Measurements from ENCODE around the gene GTF2A2. TPM values are rescaled to one million over a fixed set of nuclear protein-coding genes. Genes with fewer than 3 reads are reported as not detected.
"Not testable (repeated sequence)": the region's sequence is repeated elsewhere in the genome, so short reads cannot be mapped to it uniquely, and the experiment has no call there.

The GTF2A2 gene
- total and polyA plus RNA-seq, 8 donors, result 1.2 to 82.9 (median 26.5) TPM

- intact Hi-C loops (cut with DNase I; ENCODE audit: low total_unique reads), result no loop called here
- TF ChIP-seq POLR2A (IDR thresholded peaks at IDR 0.05) (no peak), EP300 (IDR thresholded peaks at IDR 0.05) (no peak), CTCF (IDR thresholded peaks at IDR 0.05) (no peak), POLR2AphosphoS5 (IDR thresholded peaks at IDR 0.05) (no peak)
Observed at GRCh38 chr15:59701880-59702279, 44.6 kb upstream of the GTF2A2 start.

GRCh38 chr15:59699810-59700431, 42.6 kb upstream of the GTF2A2 start:
- intact Hi-C loops (cut with DNase I; ENCODE audit: low total_unique reads), result no loop called here
- WGBS, 5 donors, result 51 to 79% (median 52%) methylated on average over 4 of the region's 4 CpGs
- Histone ChIP-seq H3K36me3 (no peaks in the 10 kb centered on the region), H3K27me3 (no peaks in the 10 kb centered on the region), H3K27ac (no peak overlapping the region), H3K4me1 (no peaks in the 10 kb centered on the region), H3K9me3 (no peaks in the 10 kb centered on the region), H3K4me3 (no peak overlapping the region)
- DNase-seq, result no peak
- TF ChIP-seq CTCF (IDR thresholded peaks at IDR 0.05) (no peak), POLR2AphosphoS5 (IDR thresholded peaks at IDR 0.05) (no peak), EP300 (IDR thresholded peaks at IDR 0.05) (no peak), POLR2A (IDR thresholded peaks at IDR 0.05) (no peak)

More at GRCh38 chr15:59701880-59702279, 44.6 kb upstream of the GTF2A2 start:
- DNase-seq, result no peak
- Histone ChIP-seq H3K27me3 (no peaks in the 10 kb centered on the region), H3K4me3 (no peak overlapping the region), H3K4me1 (no peaks in the 10 kb centered on the region), H3K36me3 (no peaks in the 10 kb centered on the region), H3K27ac (no peak overlapping the region), H3K9me3 (no peaks in the 10 kb centered on the region)
- WGBS, 5 donors, result 74 to 89% (median 80%) methylated on average over 4 of the region's 4 CpGs

GRCh38 chr15:59698065-59698464, 40.8 kb upstream of the GTF2A2 start:
- DNase-seq; H3K4me1 ChIP-seq; intact Hi-C loops (cut with DNase I; ENCODE audit: low total_unique reads); H3K27ac ChIP-seq; H3K36me3 ChIP-seq; H3K27me3 ChIP-seq; H3K9me3 ChIP-seq; H3K4me3 ChIP-seq: not testable (repeated sequence)
- 76 to 88% (median 86%) methylated on average over 4 of the region's 4 CpGs for WGBS, 5 donors

GRCh38 chr15:59696332-59696731, 39.0 kb upstream of the GTF2A2 start:
- TF ChIP-seq CTCF (IDR thresholded peaks at IDR 0.05), result no peak
- no peak for TF ChIP-seq EP300 (IDR thresholded peaks at IDR 0.05)
- peak in 2 of 3 donors; percentile 32 to 67 for TF ChIP-seq POLR2AphosphoS5 (IDR thresholded peaks at IDR 0.05)
- TF ChIP-seq POLR2A (IDR thresholded peaks at IDR 0.05), result no peak
- no peaks in the 10 kb centered on the region for H3K9me3 ChIP-seq
- DNase-seq, result peak; percentile 53 to 75
- intact Hi-C loops (cut with DNase I; ENCODE audit: low total_unique reads), result no loop called here
- H3K27ac ChIP-seq, result peak overlapping the region in 2 of 5 donors; percentile 32 to 50
- no peaks in the 10 kb centered on the region for H3K36me3 ChIP-seq
- peaks cover 0 to 1% (median 0%) of the 10 kb centered on the region in 4 donors for H3K4me1 ChIP-seq
- WGBS, 5 donors, result 27 to 76% (median 44%) methylated on average over 3 to 4 of the region's 4 CpGs
- H3K4me3 ChIP-seq, result no peak overlapping the region
- H3K27me3 ChIP-seq, result no peaks in the 10 kb centered on the region

- Histone ChIP-seq H3K9me3 (no peaks in the 10 kb centered on the region), H3K27me3 (no peaks in the 10 kb centered on the region), H3K4me3 (no peak overlapping the region), H3K36me3 (no peaks in the 10 kb centered on the region), H3K4me1 (peaks cover 0 to 15% (median 2%) of the 10 kb centered on the region in 4 donors), H3K27ac (no peak overlapping the region)
- TF ChIP-seq POLR2A (IDR thresholded peaks at IDR 0.05) (no peak), EP300 (IDR thresholded peaks at IDR 0.05) (no peak), CTCF (IDR thresholded peaks at IDR 0.05) (no peak), POLR2AphosphoS5 (IDR thresholded peaks at IDR 0.05) (no peak)
- 89 to 98% (median 91%) methylated on average over 1 of the region's 1 CpG for WGBS, 5 donors
- intact Hi-C loops (cut with DNase I; ENCODE audit: low total_unique reads), result no loop called here
- DNase-seq, result no peak
Observed at GRCh38 chr15:59694779-59695178, 37.5 kb upstream of the GTF2A2 start.

Measured in stomach (tissue), 9 donors.